ENCODE data around the gene PPP2R5E. TPM values are rescaled to one million over a fixed set of nuclear protein-coding genes. Genes with fewer than 3 reads are reported as not detected.
A peak's percentile ranks its signal among the peaks of the same experiment; 100 is the strongest.

PPP2R5E gene
- total and polyA plus RNA-seq, 2 donors (not counting 3 experiments of a cell fraction or from before 2014, with no cell fraction given), result 4.9 to 52.5 TPM

- ChIA-PET CTCF (interaction anchor here (1.5 kb wide), 1 partner anchor 8 kb away, joined by 3 read pairs; no protein-coding TSS in a partner anchor), POLR2A (no interaction called here)
- no peaks in the 10 kb centered on the region for H4K20me1 ChIP-seq (replicated peaks; ENCODE audit: control insufficient read depth, extremely low read depth, insufficient read depth, low read length)
- H3K27me3 ChIP-seq (ENCODE audit: control insufficient read depth in 2 of 2, insufficient read depth in 2 of 2, low read length in 2 of 2), result peaks cover 0 to 2% of the 10 kb centered on the region in 2 experiments
- no peaks in the 10 kb centered on the region for H3K9me1 ChIP-seq (replicated peaks; ENCODE audit: control insufficient read depth, extremely low read depth, insufficient read depth, low read length)
- no peaks in the 10 kb centered on the region for H3K36me3 ChIP-seq (ENCODE audit: control insufficient read depth in 2 of 2, extremely low read depth in 1 of 2, insufficient read depth in 2 of 2, low read length in 2 of 2)
- no TSS peak for BruUV-seq (replicated peaks)
- H2AFZ ChIP-seq (ENCODE audit: low read depth, low read length), result no peak overlapping the region
- TF ChIP-seq GATA2 (IDR thresholded peaks at IDR 0.05; ENCODE audit: insufficient read depth, insufficient read length, low read depth, low read length) (peak; percentile 18), MYC (IDR thresholded peaks at IDR 0.05; ENCODE audit: low read depth, low read length) (no peak), JUN (IDR thresholded peaks at IDR 0.05; ENCODE audit: borderline replicate concordance, insufficient read depth, insufficient read length, low read depth) (no peak), POLR2AphosphoS5 (IDR thresholded peaks at IDR 0.05; ENCODE audit: insufficient read depth, low read depth, low read length) (no peak)
- H3K9me3 ChIP-seq (replicated peaks; ENCODE audit: control insufficient read depth, insufficient read depth, low read length), result no peaks in the 10 kb centered on the region
- no peak overlapping the region for H3K9ac ChIP-seq (replicated peaks; ENCODE audit: extremely low read depth, insufficient read depth, low read length)
- DNase-seq (ENCODE audit: low read depth, low spot score) (peak; percentile 44), FAIRE-seq (no peak)
- H3K4me3 ChIP-seq (replicated peaks in 1 of 3; ENCODE audit: insufficient read depth in 1 of 3, low read depth in 1 of 3, low read length in 3 of 3), result no peak overlapping the region
- H3K4me2 ChIP-seq (ENCODE audit: insufficient read depth, low read length), result no peak overlapping the region
- H3K27ac ChIP-seq (ENCODE audit: insufficient read depth, low read depth, low read length), result no peak overlapping the region
- intact Hi-C loops (cut with micrococcal nuclease), result no loop called here
- dilution Hi-C loops (cut with MboI; ENCODE audit: extremely low pct_ligation_motif_present, low sequenced_read_pairs), result no loop called here
- H3K79me2 ChIP-seq (ENCODE audit: control insufficient read depth, insufficient read depth, low read length), result no peaks in the 10 kb centered on the region
- H3K4me1 ChIP-seq (ENCODE audit: control insufficient read depth, extremely low read depth, insufficient read depth, low read length), result no peaks in the 10 kb centered on the region
Measured at GRCh38 chr14:63563370-63564026, 20.3 kb upstream of the PPP2R5E start.

DNA sequence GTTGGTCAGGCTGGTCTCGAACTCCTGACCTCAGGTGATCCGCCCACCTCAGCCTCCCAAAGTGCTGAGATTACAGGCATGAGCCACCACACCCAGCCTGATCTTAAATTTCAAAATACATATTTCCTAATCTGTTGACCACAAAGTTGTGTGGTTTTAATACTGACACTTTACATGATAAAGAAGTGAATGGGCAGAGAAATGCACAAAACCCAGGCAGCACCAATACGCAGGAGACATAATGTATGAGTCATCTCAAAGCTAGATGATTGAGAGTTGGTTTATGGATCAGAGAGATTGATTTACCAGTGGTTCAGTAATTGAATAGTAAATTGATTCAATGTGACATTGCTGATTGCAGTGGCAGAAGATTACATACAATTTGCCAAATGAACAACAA, 19.2 kb upstream of the PPP2R5E start:
- H3K4me1 ChIP-seq (ENCODE audit: control insufficient read depth, extremely low read depth, insufficient read depth, low read length), result no peaks in the 10 kb centered on the region
- peaks cover 0 to 2% of the 10 kb centered on the region in 2 experiments for H3K27me3 ChIP-seq (ENCODE audit: control insufficient read depth in 2 of 2, insufficient read depth in 2 of 2, low read length in 2 of 2)
- no peaks in the 10 kb centered on the region for H3K36me3 ChIP-seq (ENCODE audit: control insufficient read depth in 2 of 2, extremely low read depth in 1 of 2, insufficient read depth in 2 of 2, low read length in 2 of 2)
- H3K79me2 ChIP-seq (ENCODE audit: control insufficient read depth, insufficient read depth, low read length), result no peaks in the 10 kb centered on the region
- TF ChIP-seq, protein P1, sequence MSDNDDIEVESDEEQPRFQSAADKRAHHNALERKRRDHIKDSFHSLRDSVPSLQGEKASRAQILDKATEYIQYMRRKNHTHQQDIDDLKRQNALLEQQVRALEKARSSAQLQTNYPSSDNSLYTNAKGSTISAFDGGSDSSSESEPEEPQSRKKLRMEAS (IDR thresholded peaks at IDR 0.05; ENCODE audit: insufficient read depth, insufficient read length), result no peak
- TF ChIP-seq GATA2 (IDR thresholded peaks at IDR 0.05; ENCODE audit: insufficient read depth, insufficient read length, low read depth, low read length) (no peak), POLR2A (IDR thresholded peaks at IDR 0.05; ENCODE audit: low read depth, low read length) (no peak), JUN (IDR thresholded peaks at IDR 0.05; ENCODE audit: borderline replicate concordance, insufficient read depth, insufficient read length, low read depth) (no peak), FOS (IDR thresholded peaks at IDR 0.05; ENCODE audit: borderline replicate concordance, insufficient read depth, low read length) (no peak), EZH2 (IDR thresholded peaks at IDR 0.05; ENCODE audit: borderline replicate concordance, low read depth, low read length, severe bottlenecking) (no peak), MYC (IDR thresholded peaks at IDR 0.05; ENCODE audit: low read depth, low read length) (no peak), POLR2AphosphoS5 (IDR thresholded peaks at IDR 0.05; ENCODE audit: insufficient read depth, low read depth, low read length) (no peak)
- TF ChIP-seq, protein P2, sequence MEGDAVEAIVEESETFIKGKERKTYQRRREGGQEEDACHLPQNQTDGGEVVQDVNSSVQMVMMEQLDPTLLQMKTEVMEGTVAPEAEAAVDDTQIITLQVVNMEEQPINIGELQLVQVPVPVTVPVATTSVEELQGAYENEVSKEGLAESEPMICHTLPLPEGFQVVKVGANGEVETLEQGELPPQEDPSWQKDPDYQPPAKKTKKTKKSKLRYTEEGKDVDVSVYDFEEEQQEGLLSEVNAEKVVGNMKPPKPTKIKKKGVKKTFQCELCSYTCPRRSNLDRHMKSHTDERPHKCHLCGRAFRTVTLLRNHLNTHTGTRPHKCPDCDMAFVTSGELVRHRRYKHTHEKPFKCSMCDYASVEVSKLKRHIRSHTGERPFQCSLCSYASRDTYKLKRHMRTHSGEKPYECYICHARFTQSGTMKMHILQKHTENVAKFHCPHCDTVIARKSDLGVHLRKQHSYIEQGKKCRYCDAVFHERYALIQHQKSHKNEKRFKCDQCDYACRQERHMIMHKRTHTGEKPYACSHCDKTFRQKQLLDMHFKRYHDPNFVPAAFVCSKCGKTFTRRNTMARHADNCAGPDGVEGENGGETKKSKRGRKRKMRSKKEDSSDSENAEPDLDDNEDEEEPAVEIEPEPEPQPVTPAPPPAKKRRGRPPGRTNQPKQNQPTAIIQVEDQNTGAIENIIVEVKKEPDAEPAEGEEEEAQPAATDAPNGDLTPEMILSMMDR (IDR thresholded peaks at IDR 0.05; ENCODE audit: extremely low read depth in 1 of 2, insufficient read depth in 1 of 2, low read depth in 1 of 2, low read length in 2 of 2), result no peak
- CTCF ChIA-PET, result no interaction called here
- POLR2A ChIA-PET, result no interaction called here
- dilution Hi-C loops (cut with MboI; ENCODE audit: extremely low pct_ligation_motif_present, low sequenced_read_pairs), result no loop called here
- no peak overlapping the region for H3K4me2 ChIP-seq (ENCODE audit: insufficient read depth, low read length)
- no peaks in the 10 kb centered on the region for H3K9me1 ChIP-seq (replicated peaks; ENCODE audit: control insufficient read depth, extremely low read depth, insufficient read depth, low read length)
- H3K4me3 ChIP-seq (replicated peaks in 1 of 3; ENCODE audit: insufficient read depth in 1 of 3, low read depth in 1 of 3, low read length in 3 of 3), result no peak overlapping the region
- intact Hi-C loops (cut with micrococcal nuclease), result no loop called here
- no peak overlapping the region for H3K27ac ChIP-seq (ENCODE audit: insufficient read depth, low read depth, low read length)
- H2AFZ ChIP-seq (ENCODE audit: low read depth, low read length), result no peak overlapping the region
- no peak for DNase-seq (ENCODE audit: low read depth, low spot score)
- no peaks in the 10 kb centered on the region for H4K20me1 ChIP-seq (replicated peaks; ENCODE audit: control insufficient read depth, extremely low read depth, insufficient read depth, low read length)
- no peak overlapping the region for H3K9ac ChIP-seq (replicated peaks; ENCODE audit: extremely low read depth, insufficient read depth, low read length)
- no TSS peak for BruUV-seq (replicated peaks)
- no peaks in the 10 kb centered on the region for H3K9me3 ChIP-seq (replicated peaks; ENCODE audit: control insufficient read depth, insufficient read depth, low read length)
- FAIRE-seq, result no peak

Measured in endothelial cell of umbilical vein (primary cell).